Activated T-helper 9 cell treated with anti-CD3 and anti-CD28 coated beads, Interleukin-2, amount 50 U/mL, for 16 hours (primary cell): Measurements from ENCODE around the gene CFAP97D2.
A peak's percentile ranks its signal among the peaks of the same experiment; 100 is the strongest.
"Not testable (repeated sequence)": the region's sequence is repeated elsewhere in the genome, so short reads cannot be mapped to it uniquely, and the experiment has no call there.

Source experiments
- DNase-seq: peaks from one replicate; pipeline ENCODE4 v3.0.0-alpha.2; 2020; ENCODE audit warnings: low read depth

Gene CFAP97D2

DNA sequence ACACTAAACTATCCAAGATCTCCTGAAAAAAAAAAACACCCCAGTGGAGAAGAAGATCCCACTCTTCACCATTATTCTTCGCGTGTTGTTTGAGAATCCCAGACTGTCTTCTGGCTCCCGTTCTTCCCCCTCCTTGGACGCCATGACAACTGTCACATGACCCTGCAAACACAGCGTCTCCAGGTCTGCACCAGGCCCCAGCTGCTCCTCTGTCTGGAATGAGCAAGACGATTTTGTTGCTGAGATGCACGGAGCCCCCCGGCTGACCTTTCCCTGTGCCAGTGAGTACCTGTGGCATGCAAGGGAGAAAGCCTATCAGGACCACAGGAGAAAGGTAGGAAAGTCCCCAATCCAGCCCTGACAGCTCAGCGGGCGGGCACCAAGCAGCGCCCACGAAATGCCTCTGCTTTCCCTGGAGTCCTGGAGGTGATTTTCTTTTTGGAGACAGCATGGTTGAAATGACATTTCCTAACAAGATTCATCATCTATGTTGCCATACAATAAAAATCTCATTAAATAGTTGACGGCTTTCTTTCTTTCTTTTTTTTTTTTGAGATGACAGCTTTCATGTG lies at the start of gene CFAP97D2:
TSS of gene CFAP97D2 (plus strand) at position 171 of the 572 bp plus-strand sequence. CDS start at position 245, 74 bp downstream.
- no peak for DNase-seq

DNA sequence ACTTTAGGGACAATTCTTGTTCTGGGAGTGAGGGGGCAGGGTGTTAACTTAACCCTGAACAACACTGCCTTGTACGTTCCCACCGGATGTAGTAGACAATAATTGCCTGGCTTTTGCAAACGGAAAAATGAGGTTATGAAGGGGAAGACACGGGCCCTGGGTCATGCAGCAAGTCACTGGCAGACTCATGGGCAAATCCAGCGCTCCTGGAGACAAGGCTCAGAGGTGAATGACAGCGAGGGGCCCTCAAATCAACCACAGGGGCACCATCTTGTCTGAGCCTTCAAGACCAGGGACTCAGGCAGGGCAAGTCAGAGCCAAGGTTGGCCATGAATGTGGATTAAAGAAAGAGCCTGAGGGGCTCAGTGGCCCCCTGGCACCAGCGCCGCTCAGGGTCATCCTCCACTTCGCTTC lies 49.4 kb upstream of the CFAP97D2 start:
- DNase-seq = no peak

GRCh38 chr13:114130131-114130836 lies 48.8 kb upstream of the CFAP97D2 start:
- DNase-seq = no peak

DNA sequence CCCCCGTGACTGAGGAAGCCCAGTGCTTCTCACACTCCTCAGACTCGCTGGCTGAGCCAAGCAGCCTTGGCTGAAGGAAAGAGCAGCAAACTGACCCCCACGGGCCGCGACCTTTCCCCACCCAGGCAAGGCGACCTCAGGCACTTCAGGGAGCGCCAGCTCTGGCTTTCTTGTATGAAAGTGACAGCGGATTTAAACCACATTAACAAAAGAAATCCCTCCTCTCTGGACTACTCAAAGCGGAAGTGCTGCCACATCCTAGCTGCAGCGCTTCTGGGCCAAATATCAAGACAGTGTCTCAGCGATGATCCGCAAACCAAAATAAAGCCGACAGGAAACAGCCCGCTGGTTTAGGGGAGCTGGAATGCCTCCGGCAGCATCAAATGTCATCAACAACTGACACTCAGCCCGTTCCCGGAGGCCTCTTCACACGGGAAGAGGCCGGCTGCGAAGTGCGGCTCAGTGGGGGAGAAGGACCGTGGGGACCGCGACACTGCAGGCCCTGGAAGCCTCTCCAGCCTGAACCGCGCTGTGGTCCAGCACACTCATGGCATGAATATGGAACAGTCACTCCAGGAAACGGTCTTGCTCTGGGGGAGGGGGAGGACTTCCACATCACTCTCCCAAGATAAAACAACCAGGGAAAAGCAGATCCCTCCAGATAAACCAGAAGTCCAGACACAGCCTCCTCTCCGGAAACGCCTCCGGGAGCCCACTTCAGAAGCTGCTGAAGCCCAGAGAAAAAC lies 48.0 kb upstream of the CFAP97D2 start:
- no peak for DNase-seq

DNA sequence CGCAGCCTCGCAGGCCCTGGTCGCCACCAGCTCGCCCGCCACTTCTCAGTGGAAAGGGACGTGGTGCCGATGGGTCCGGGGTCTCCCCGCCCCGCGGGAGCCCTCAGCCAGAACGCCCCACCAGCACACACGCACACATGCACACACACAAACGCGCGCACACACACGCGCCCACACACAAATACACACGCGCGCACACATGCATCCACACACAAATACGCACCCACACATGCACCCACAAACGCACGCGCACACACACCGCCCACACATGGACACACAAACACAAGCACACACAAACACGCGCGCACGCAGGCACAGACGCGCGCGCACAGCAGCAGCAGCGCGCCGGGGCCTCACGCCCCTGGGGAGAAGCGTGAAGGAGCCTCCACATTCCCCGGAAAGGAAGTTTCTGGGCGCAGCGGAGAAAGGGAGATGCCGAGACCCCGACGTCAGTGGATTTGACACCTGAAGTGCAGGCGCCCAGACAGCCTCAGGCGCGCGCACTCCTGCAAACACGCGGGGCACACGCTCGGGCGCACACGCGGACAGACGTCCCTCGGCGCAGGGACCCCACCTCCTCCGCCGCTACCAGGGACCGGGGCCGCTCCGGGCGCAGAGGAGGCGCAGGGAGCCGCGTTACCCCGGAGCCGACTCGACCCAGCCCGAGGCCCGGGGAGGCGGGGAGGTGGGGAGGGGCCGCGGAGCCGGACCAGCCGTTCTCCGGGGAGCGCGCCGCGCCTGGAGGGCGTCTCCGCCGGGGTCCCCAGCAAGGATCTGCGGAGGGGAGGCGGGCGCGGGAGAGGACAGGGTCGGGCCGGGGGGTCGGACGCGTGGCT lies 47.3 kb upstream of the CFAP97D2 start:
- no peak for DNase-seq

DNA sequence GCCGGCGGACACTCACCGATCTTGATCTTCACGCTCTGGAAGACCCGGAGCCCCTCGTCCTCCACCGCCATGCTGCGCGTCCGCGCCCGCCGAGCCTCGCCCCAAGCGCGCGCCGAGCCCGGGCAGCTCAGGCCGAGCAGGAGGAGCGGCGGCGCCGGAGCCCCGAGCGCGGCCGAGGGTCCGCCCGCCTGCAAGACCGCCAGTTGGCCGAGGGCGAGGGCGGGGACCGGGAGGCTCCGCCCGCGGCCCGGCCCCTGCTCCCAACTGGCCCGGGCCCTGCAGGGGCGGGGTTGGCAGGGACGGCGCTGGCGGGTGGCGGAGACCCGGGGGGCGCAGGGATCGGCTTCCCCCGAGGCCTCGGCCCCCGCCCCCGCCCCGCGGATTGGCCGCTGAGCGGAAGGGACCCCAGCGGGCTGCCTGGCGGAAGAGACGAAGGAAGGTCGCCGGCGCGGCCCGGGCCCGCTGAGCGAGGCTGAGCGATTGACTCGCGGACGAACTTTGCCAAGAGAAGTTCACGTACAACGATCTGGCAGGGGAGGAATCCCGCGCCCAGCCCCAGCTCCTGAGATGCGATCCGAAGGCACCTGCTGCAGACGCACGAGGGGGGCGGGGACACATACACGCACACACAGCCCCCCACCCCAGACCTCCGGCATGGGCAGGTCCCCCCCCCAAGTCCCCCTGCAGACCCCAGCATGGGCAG lies 46.5 kb upstream of the CFAP97D2 start, which contains the start of gene RASA3:
TSS of gene RASA3 (minus strand) at position 205 of the 703 bp plus-strand sequence. CDS start at position 71, 134 bp downstream.
- peak; percentile 57 for DNase-seq

DNA sequence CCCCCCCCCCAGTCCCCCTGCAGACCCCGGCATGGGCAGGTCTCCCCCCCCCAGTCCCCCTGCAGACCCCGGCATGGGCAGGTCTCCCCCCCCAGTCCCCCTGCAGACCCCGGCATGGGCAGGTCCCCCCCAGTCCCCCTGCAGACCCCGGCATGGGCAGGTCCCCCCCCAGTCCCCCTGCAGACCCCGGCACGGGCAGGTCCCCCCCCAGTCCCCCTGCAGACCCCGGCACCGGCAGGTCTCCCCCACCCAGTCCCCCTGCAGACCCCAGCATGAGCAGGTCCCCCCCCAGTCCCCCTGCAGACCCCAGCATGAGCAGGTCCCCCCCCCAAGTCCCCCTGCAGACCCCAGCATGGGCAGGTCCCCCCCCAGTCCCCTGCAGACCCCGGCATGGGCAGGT lies 45.9 kb upstream of the CFAP97D2 start:
- not testable (repeated sequence) for DNase-seq

DNA sequence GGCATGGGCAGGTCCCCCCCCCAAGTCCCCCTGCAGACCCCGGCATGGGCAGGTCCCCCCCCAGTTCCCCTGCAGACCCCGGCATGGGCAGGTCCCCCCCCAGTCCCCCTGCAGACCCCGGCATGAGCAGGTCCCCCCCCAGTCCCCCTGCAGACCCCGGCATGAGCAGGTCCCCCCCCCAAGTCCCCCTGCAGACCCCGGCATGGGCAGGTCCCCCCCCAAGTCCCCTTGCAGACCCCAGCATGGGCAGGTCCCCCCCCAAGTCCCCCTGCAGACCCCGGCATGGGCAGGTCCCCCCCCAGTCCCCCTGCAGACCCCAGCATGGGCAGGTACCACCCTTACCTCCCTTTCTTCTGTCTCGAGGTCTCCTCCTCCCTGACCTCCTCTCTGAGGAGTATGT lies 45.5 kb upstream of the CFAP97D2 start:
- DNase-seq = not testable (repeated sequence)

DNA sequence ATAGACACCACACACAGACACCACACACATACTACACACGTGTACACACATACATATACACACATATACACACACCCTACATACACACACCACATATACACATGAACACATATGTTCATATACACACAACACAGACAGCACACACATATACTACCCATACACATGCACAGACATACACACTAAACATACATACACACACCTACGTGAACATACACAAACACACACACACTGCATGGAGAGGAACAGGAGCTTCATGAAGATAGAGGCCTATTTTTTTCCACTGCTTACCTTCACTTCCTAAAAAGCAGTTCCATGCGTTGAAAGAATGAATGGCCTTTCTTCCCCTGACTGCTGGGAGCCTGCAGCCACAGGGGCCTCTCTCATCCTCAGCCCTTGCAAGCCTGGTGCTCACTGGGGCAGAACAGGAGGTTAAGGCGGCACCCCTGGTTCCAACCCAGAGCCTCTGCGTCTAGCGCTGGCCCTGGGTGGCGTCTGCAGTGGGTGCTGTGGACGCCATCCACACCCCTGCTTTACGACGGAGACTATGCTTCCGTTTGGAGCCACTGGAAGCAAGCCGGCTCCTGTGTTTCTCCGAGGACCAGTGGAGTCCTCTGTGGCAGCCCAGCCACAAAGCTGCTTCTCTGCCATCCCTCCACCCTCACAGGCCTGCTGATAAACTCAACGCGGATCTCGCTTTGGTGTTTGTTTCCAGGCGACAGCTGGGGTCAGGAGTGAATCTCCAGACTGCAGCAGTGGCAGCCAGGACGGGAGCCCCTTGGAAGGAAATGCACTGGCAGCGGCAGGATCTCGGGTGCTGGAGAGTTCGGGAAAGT lies 44.7 kb upstream of the CFAP97D2 start:
- no peak for DNase-seq

GRCh38 chr13:114134944-114135610 lies 44.0 kb upstream of the CFAP97D2 start:
- no peak for DNase-seq

- no peak for DNase-seq
Observed at GRCh38 chr13:114135731-114136171, 43.3 kb upstream of the CFAP97D2 start.

DNA sequence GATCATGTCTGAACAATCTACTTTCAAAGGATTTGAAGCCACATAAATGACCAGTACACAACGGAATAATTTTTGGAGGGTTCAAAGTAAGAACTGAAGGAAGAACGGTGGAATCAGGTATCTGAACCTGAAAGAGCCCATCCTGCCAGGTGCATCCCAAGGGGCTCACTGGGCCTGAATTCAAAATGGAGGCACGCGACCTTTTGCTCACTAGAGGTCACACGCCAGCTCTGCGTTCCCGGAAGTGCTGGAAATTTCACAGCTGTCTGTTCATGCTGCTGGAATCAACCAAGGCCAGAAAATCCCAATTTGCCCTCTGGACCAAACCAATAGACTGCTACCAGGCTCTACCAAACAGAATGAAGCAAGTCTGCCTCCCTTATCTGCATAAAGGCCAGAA lies 42.5 kb upstream of the CFAP97D2 start:
- DNase-seq = no peak

GRCh38 chr13:114140131-114140905 lies 38.7 kb upstream of the CFAP97D2 start:
- DNase-seq = peak; percentile 31

GRCh38 chr13:114140906-114141250 lies 38.2 kb upstream of the CFAP97D2 start:
- DNase-seq = no peak

GRCh38 chr13:114141261-114141996 lies 37.6 kb upstream of the CFAP97D2 start:
- no peak for DNase-seq

GRCh38 chr13:114142137-114142550 lies 36.9 kb upstream of the CFAP97D2 start:
- DNase-seq = no peak

- peak; percentile 55 for DNase-seq
Observed at GRCh38 chr13:114142640-114143490, 36.2 kb upstream of the CFAP97D2 start.
